GM15510 (cell line): ENCODE data around the gene PCYOX1L.

Experiments used
- POLR2A ChIP-seq: IDR thresholded peaks from 3 replicates; pipeline ENCODE4 v1.6.1; 2011; ENCODE audit warnings: borderline replicate concordance; ENCODE audit not compliant: insufficient read length; ENCODE audit errors: extremely low read depth

The PCYOX1L gene

DNA sequence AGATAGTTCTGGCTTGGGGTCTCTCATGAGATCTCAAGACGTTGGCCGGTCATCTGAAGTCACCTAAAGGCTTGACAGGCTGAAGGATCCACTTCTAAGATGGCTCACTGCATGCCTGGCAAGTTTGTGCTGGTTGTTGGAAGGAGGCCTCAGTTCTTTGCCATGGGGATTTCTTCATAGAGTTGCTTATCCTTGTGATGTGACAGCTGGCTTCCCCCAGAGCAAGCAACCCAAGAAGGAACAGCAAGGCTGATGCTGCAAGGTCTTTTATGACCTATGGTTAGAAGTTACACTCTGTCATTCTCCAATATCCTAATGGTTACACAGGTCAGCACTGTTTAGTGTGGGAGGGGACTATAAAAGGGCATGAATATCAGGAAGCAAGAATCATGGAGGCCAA is 33.2 kb upstream of the PCYOX1L start:
- TF ChIP-seq POLR2A = no peak

DNA sequence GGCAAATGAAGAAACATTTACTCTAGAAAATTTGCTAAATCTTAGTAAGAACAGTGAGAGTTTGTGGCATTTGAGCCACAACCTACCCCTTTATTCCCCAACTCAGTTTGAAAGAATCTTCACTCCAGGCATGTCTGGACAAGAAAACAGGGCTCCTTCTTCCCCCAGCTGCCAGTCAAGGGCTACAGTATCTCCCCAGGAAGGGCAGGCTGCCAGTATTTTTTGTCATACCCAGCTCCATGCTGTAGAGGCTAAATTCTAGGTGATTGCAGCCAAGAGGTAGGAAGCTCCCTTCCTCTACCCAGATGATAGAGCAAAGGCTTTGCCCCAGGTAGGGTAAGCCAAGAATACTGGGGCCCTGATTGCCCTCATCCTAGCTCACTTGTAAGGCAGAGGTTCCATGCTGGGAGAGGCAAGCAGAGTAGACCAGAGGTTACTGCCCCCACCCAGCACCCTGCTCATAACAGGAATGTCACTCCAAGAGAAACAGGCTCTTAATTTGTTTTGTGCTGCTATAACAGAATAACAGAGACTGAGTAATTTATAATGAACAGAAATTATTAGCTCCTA is 32.6 kb upstream of the PCYOX1L start:
- no peak for TF ChIP-seq POLR2A

DNA sequence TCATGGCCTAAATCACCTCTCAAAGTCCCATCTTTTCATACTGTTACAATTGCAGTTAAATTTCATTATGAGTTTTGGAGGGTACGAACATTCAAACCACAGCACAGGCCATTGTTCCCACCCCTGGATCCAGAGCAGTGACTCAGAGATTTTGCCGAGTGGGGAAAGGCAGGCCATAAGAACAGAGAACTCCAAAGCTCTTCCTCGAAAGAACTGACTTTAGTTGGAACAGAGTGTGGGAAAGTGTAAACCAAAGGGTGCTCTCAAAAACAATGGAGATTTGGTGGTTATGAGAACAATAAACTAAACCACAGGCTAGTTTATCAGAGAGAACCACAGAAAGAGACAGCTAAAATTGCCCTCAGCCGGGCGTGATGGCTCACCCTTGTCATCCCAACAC is 32.0 kb upstream of the PCYOX1L start:
- TF ChIP-seq POLR2A = no peak

- TF ChIP-seq POLR2A = no peak
Measured at GRCh38 chr5:149326611-149327010, 31.2 kb upstream of the PCYOX1L start.

DNA sequence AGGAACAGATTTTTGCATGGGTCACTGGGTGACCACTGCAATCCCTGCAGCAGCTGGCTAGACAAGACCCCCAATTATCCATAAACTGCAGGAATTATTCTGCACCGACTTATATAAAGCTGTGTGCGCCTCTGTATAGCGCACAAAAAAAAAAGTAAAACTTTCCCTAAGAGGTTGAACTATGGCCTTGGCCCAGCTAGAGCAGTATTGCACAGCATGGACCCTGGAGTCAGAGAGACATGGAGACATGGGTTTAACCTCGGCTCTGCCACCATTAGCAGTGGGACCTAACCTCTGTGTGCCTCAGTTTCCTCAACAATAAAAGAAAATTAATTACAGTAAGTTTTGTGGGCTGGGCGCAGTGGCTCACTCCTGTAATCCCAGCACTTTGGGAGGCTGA is 29.7 kb upstream of the PCYOX1L start:
- TF ChIP-seq POLR2A = no peak

GRCh38 chr5:149333711-149334443 is 24.0 kb upstream of the PCYOX1L start:
- no peak for TF ChIP-seq POLR2A

GRCh38 chr5:149337736-149338135 is 20.1 kb upstream of the PCYOX1L start:
- TF ChIP-seq POLR2A = no peak

GRCh38 chr5:149338364-149338763 is 19.5 kb upstream of the PCYOX1L start:
- no peak for TF ChIP-seq POLR2A

DNA sequence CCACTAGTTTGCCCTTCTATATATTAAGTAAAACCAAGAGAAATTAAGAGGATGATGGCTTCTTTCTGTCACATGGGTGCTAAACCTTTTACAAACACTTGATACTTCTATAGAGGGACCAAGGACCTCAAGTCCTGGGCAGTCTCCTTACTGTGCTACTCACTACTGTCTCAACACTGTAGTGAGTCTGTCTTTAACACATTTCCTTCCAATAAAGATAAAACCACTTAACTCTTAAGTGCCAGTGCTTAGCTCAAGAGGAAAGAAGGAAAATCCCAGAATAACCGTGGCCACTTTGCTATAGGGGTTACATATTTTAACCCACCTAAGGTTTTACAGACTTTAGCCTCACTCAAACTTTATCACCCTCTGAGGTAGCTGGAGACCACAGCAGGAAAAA is 16.9 kb upstream of the PCYOX1L start:
- TF ChIP-seq POLR2A = no peak

DNA sequence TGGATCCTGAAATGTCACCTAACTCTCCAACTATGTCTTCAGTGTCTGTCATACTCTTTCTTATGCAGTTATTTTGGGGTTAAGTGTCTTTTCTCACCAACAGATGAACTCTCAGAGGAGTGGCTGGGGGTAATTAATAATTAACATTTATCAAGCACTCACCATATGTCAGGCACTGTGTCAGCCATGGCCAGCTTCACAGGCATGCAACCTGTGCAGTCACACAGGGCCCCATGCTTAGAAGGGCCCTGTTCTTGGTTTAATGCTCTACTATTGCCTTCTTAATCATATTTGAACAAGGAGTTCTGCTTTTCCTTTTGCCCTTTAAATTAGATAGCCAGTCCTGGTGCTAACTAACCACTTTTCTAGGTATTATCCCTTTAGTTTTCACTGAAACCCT is 16.0 kb upstream of the PCYOX1L start:
- TF ChIP-seq POLR2A = no peak

DNA sequence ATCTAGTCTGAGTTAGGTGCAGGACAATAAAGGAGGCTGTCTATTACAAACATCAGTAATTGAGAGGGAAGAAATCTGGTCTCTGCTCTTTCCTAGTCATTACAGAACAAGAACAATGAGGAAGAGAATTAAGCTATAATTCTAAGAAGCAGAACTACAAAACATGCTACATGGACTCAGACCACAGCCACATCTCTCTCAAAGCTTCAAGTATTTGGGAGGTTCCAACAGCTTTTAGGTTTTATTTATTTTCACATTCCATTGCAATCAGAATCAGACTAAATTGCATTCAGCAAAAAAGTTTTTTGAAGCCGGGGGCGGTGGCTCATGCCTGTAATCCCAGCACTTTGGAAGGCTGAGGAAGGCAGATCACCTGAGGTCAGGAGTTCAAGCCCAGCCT is 13.7 kb upstream of the PCYOX1L start:
- no peak for TF ChIP-seq POLR2A

- peak; percentile 90 for TF ChIP-seq POLR2A
Measured at GRCh38 chr5:149345147-149345891, 12.5 kb upstream of the PCYOX1L start, which contains the start of gene GRPEL2. Gene GRPEL2, plus strand, starts transcription at chr5:149345499. Its CDS starts 41 bp downstream, at chr5:149345540.

GRCh38 chr5:149345892-149346222 is 12.0 kb upstream of the PCYOX1L start:
- TF ChIP-seq POLR2A = no peak

- no peak for TF ChIP-seq POLR2A
Measured at GRCh38 chr5:149348518-149348917, 9.3 kb upstream of the PCYOX1L start.

DNA sequence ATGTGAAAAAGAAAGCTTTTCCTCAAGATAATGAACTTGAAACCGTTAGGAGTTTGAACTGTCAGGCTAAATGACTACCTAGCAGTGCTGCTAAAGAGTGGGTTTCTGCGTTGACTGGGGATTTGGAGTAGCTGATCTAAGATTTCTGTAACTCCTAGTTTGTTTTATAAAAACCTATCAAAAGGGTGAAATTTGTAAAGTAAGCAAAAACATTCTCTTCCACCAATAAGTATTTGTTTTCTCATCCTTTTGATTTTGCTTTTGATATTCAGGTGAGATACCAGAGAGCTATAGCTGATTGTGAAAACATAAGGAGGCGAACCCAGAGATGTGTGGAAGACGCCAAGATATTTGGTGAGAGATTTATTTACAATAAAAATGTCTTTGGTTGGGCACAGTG is 8.5 kb upstream of the PCYOX1L start:
- TF ChIP-seq POLR2A = no peak

GRCh38 chr5:149352169-149352568 is 5.7 kb upstream of the PCYOX1L start:
- no peak for TF ChIP-seq POLR2A
